ENCODE data around the gene CNKSR2. TPM values are rescaled to one million over a fixed set of nuclear protein-coding genes. Genes with fewer than 3 reads are reported as not detected.

Gene CNKSR2
- total and polyA plus RNA-seq, 9 donors = 0.35 to 20.6 (median 2.3) TPM

GRCh38 chrX:21412883-21413282 is 38.7 kb downstream of the CNKSR2 start:
- Histone ChIP-seq H3K36me3 (no peaks in the 10 kb centered on the region), H3K9me3 (no peaks in the 10 kb centered on the region), H3K4me3 (no peak overlapping the region), H3K4me1 (ENCODE audit: insufficient read depth) (no peaks in the 10 kb centered on the region), H3K27ac (no peak overlapping the region), H3K27me3 (no peaks in the 10 kb centered on the region)
- intact Hi-C loops (cut with DNase I) = no loop called here
- TF ChIP-seq POLR2A (IDR thresholded peaks at IDR 0.05) (no peak), CTCF (IDR thresholded peaks at IDR 0.05) (no peak), EP300 (IDR thresholded peaks at IDR 0.05) (no peak)
- WGBS, 3 donors = 52 to 67% (median 65%) methylated on average over 3 of the region's 3 CpGs
- no peak for DNase-seq

GRCh38 chrX:21427086-21427485 is 52.9 kb downstream of the CNKSR2 start:
- Histone ChIP-seq H3K27ac (no peak overlapping the region), H3K27me3 (no peaks in the 10 kb centered on the region), H3K9me3 (no peaks in the 10 kb centered on the region), H3K36me3 (no peaks in the 10 kb centered on the region), H3K4me3 (no peak overlapping the region), H3K4me1 (ENCODE audit: insufficient read depth) (no peaks in the 10 kb centered on the region)
- WGBS, 3 donors = 63 to 75% (median 74%) methylated on average over 2 of the region's 2 CpGs
- DNase-seq = no peak
- no peak for TF ChIP-seq EP300 (IDR thresholded peaks at IDR 0.05)
- no peak for TF ChIP-seq POLR2A (IDR thresholded peaks at IDR 0.05)
- no peak for TF ChIP-seq CTCF (IDR thresholded peaks at IDR 0.05)
- intact Hi-C loops (cut with DNase I) = no loop called here

- H3K36me3 ChIP-seq = no peaks in the 10 kb centered on the region
- WGBS, 3 donors = 60 to 79% (median 71%) methylated on average over 1 of the region's 1 CpG
- intact Hi-C loops (cut with DNase I) = no loop called here
- no peak overlapping the region for H3K27ac ChIP-seq
- DNase-seq = no peak
- no peaks in the 10 kb centered on the region for H3K4me1 ChIP-seq (ENCODE audit: insufficient read depth)
- no peak overlapping the region for H3K4me3 ChIP-seq
- H3K27me3 ChIP-seq = no peaks in the 10 kb centered on the region
- H3K9me3 ChIP-seq = no peaks in the 10 kb centered on the region
- TF ChIP-seq POLR2A (IDR thresholded peaks at IDR 0.05) = no peak
- no peak for TF ChIP-seq CTCF (IDR thresholded peaks at IDR 0.05)
- TF ChIP-seq EP300 (IDR thresholded peaks at IDR 0.05) = no peak
Observed at GRCh38 chrX:21437036-21437435, 62.8 kb downstream of the CNKSR2 start.

- intact Hi-C loops (cut with DNase I) = no loop called here
- Histone ChIP-seq H3K4me1 (ENCODE audit: insufficient read depth) (no peaks in the 10 kb centered on the region), H3K36me3 (no peaks in the 10 kb centered on the region), H3K9me3 (no peaks in the 10 kb centered on the region), H3K27ac (no peak overlapping the region), H3K27me3 (no peaks in the 10 kb centered on the region), H3K4me3 (no peak overlapping the region)
- TF ChIP-seq EP300 (IDR thresholded peaks at IDR 0.05) = no peak
- no peak for TF ChIP-seq POLR2A (IDR thresholded peaks at IDR 0.05)
- no peak for TF ChIP-seq CTCF (IDR thresholded peaks at IDR 0.05)
- DNase-seq = no peak
- WGBS, 3 donors = 23 to 34% (median 29%) methylated on average over 1 of the region's 1 CpG
Observed at GRCh38 chrX:21438792-21439191, 64.6 kb downstream of the CNKSR2 start.

DNA sequence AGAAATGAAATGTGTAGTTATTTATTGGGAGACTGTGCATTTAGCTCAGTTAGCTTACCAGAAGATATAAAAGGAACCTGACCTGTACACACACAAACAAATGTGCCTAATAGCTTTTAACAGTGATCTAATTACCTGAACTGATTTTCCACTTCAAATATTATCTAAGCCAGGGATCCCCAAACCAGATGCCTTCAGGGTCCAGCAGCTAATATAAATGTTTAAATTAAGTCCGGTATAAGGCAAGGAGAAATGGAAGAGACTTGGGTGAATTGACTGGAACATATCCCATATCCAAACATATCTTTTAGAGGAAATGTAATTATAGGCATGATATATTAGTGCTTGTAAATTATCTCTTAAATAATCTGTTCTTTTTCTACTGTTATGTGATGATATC is 66.7 kb downstream of the CNKSR2 start:
- intact Hi-C loops (cut with DNase I) = no loop called here
- Histone ChIP-seq H3K27ac (no peak overlapping the region), H3K4me1 (ENCODE audit: insufficient read depth) (no peaks in the 10 kb centered on the region), H3K27me3 (no peaks in the 10 kb centered on the region), H3K4me3 (no peak overlapping the region), H3K36me3 (no peaks in the 10 kb centered on the region), H3K9me3 (no peaks in the 10 kb centered on the region)
- WGBS, 3 donors = 72 to 81% (median 79%) methylated on average over 1 of the region's 1 CpG
- no peak for TF ChIP-seq CTCF (IDR thresholded peaks at IDR 0.05)
- TF ChIP-seq EP300 (IDR thresholded peaks at IDR 0.05) = no peak
- no peak for TF ChIP-seq POLR2A (IDR thresholded peaks at IDR 0.05)
- no peak for DNase-seq

Measured in ovary (tissue), 9 donors.